GM10266 (cell line): ENCODE data around the gene TMEM123.

ENCODE experiments used
- DNase-seq: peaks from one replicate; pipeline ENCODE4 v3.0.0; 2012; ENCODE audit errors: extremely low spot score
- CTCF ChIP-seq: IDR thresholded peaks from 2 replicates; pipeline ENCODE4 v1.5.1; 2012; ENCODE audit warnings: mild to moderate bottlenecking, low read depth; ENCODE audit not compliant: control insufficient read depth, insufficient read depth; ENCODE audit errors: missing control alignments

TMEM123 gene

GRCh38 chr11:102430158-102430836 lies 22.3 kb downstream of the TMEM123 start:
- peak; percentile 50 for DNase-seq
- TF ChIP-seq CTCF = no peak

DNA sequence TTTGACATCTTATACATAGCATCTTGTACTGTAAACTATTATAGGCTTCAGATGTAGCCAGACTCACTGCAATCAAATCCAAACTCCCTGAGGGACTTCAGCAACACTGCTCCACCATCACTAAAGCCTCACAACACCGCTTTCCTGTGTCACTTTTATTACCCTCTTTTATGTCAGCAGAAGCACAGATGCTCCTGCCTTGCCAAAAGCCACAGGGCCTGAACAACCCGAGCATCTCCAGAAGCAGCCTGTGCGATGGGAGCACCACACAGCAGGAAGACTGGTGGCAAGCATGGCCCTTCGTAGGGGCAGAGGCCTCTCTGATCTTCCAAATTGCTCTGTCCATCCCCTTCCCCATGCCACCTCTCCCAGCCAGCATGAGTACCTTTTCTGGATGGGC lies 22.9 kb downstream of the TMEM123 start:
- no peak for TF ChIP-seq CTCF
- DNase-seq = no peak

GRCh38 chr11:102429226-102429625 lies 23.3 kb downstream of the TMEM123 start:
- no peak for DNase-seq
- no peak for TF ChIP-seq CTCF

GRCh38 chr11:102428696-102429095 lies 23.9 kb downstream of the TMEM123 start:
- TF ChIP-seq CTCF = no peak
- DNase-seq = no peak

DNA sequence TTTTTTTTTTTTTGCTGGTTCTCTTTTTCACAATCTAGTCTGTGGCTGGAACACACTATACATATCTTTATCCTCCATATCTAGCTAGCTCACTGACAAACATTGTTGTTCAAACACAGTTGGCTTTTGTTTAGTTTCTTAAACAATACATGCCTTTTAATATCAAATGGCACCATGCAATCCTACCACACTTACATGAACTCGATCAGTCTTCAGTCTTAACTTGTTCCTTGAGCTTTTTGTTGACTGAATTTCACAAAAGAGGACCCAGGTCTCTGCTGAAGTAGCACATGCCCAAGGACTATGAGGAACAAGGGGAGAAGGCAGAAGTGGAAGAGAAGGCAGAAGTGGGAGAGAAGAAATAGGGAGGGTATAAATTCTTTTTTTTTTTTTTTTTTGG lies 25.5 kb downstream of the TMEM123 start:
- DNase-seq = no peak
- no peak for TF ChIP-seq CTCF

- no peak for DNase-seq
- TF ChIP-seq CTCF = no peak
Observed at GRCh38 chr11:102426570-102426969, 26.0 kb downstream of the TMEM123 start.

DNA sequence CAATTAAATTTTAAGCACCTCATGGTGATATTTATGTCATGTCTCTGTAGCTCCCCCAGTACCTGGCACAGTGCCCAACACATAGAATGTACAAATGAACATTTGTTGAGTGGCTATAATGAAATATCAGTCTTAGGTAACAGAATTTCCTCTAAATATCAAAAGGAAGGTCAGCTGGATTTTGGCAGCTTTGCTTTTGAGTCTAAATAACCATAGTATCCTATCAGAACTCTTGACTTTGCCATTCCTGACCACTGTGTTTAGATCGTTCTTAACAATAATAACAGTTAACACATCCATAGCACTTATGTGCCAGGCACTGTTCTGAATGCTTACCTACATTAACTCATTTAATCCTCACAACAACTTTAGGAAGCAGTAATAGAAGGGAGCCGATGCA lies 26.6 kb downstream of the TMEM123 start:
- no peak for DNase-seq
- no peak for TF ChIP-seq CTCF
